ENCODE measurements around the gene ADCY1.

The ADCY1 gene

GRCh38 chr7:45679516-45679915, 105.3 kb downstream of the ADCY1 start:
- no peak for ATAC-seq

GRCh38 chr7:45680776-45681175, 106.6 kb downstream of the ADCY1 start:
- no peak for ATAC-seq

- no peak for ATAC-seq
Observed at GRCh38 chr7:45681596-45682357, 107.6 kb downstream of the ADCY1 start.

GRCh38 chr7:45682358-45682735, 108.2 kb downstream of the ADCY1 start:
- no peak for ATAC-seq

GRCh38 chr7:45682836-45683555, 108.8 kb downstream of the ADCY1 start:
- ATAC-seq: no peak

GRCh38 chr7:45683556-45684148, 109.5 kb downstream of the ADCY1 start:
- ATAC-seq: no peak

GRCh38 chr7:45684910-45685618, 110.9 kb downstream of the ADCY1 start:
- no peak for ATAC-seq

- ATAC-seq: peak in 1 of 2 donors; percentile 16
Observed at GRCh38 chr7:45685619-45686240, 111.6 kb downstream of the ADCY1 start.

- ATAC-seq: no peak
Observed at GRCh38 chr7:45686441-45687184, 112.4 kb downstream of the ADCY1 start.

GRCh38 chr7:45687185-45687560, 113.0 kb downstream of the ADCY1 start:
- ATAC-seq: no peak

GRCh38 chr7:45687721-45688120, 113.6 kb downstream of the ADCY1 start:
- ATAC-seq: no peak

- no peak for ATAC-seq
Observed at GRCh38 chr7:45688382-45688781, 114.2 kb downstream of the ADCY1 start.

- no peak for ATAC-seq
Observed at GRCh38 chr7:45689011-45689796, 115.0 kb downstream of the ADCY1 start.

GRCh38 chr7:45689797-45690761, 115.9 kb downstream of the ADCY1 start:
- no peak for ATAC-seq

- no peak for ATAC-seq
Observed at GRCh38 chr7:45690762-45691150, 116.6 kb downstream of the ADCY1 start.

GRCh38 chr7:45691155-45691656, 117.0 kb downstream of the ADCY1 start:
- ATAC-seq: no peak

GRCh38 chr7:45692031-45692430, 117.9 kb downstream of the ADCY1 start:
- ATAC-seq: no peak

- ATAC-seq: no peak
Observed at GRCh38 chr7:45695249-45695995, 121.3 kb downstream of the ADCY1 start.

- no peak for ATAC-seq
Observed at GRCh38 chr7:45696476-45696875, 122.3 kb downstream of the ADCY1 start.

Measured in activated CD4-positive, CD25-positive, alpha-beta regulatory T cell treated with anti-CD3 and anti-CD28 coated beads, Interleukin-2, amount 50 U/mL, for 24 hours (primary cell).